Progenitor cell of endocrine pancreas (in vitro differentiated cells): ENCODE data around the gene HAND2. TPM values are rescaled to one million over a fixed set of nuclear protein-coding genes. Genes with fewer than 3 reads are reported as not detected.

Experiments
- DNase-seq: peaks from one replicate; pipeline ENCODE4 v3.0.0; 2021; ENCODE audit warnings: low spot score; ENCODE audit not compliant: unreplicated experiment
- H3K27ac Mint-ChIP-seq: 2 replicates; pipeline ENCODE4 v1.8.0; 2021; ENCODE audit warnings: mild to moderate bottlenecking, moderate library complexity, mixed read lengths
- H3K27me3 Mint-ChIP-seq: 2 replicates; pipeline ENCODE4 v1.8.0; 2021; ENCODE audit warnings: mixed read lengths
- H3K36me3 Mint-ChIP-seq: 2 replicates; pipeline ENCODE4 v1.8.0; 2022; ENCODE audit warnings: mixed read lengths; ENCODE audit not compliant: insufficient read depth
- H3K4me1 Mint-ChIP-seq: 2 replicates; pipeline ENCODE4 v1.8.0; 2021; ENCODE audit warnings: low read depth, mixed read lengths
- H3K4me3 Mint-ChIP-seq: 2 replicates; pipeline ENCODE4 v1.8.0; 2021; ENCODE audit warnings: low read depth, mild to moderate bottlenecking, moderate library complexity, mixed read lengths
- H3K9me3 Mint-ChIP-seq: 2 replicates; pipeline ENCODE4 v1.8.0; 2021; ENCODE audit warnings: low read depth, mixed read lengths
- total RNA-seq: library from RNA; stranded (reverse); gene quantifications from 2 replicates; pipeline ENCODE4 v1.2.1, GENCODE V29; 2021
- TF ChIP-seq, protein P1 (sequence below): fragments of 200-600 bp; sonication (generic); IDR thresholded peaks from one replicate; pipeline ENCODE4 v1.5.0; 2021; ENCODE audit warnings: antibody characterized with exemption, mild to moderate bottlenecking; ENCODE audit not compliant: unreplicated experiment

HAND2 gene
- total RNA-seq, 1 donor from 2014 or later, result 2.5 TPM

DNA sequence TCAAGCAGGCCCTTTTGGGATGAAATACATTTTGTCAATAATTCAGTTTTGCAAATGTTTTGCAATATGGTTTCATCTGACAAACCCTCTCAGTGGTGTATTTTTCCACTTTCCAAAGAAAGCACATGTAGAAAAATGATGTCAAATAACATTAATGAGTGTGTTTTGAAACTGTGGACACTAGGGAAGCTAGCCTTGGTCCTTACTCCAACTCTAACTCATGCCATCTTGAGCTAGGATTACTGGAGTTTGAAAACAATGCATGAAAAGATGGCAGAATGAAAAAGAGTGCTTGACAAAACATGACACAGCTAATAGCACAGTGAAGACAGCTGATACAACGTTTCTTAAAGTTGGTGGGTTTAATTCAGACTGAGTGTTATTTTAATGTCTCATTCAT lies 41.4 kb downstream of the HAND2 start:
- Mint-ChIP-seq H3K27me3 (peaks cover 22% of the 10 kb centered on the region), H3K9me3 (no peaks in the 10 kb centered on the region), H3K27ac (no peak overlapping the region), H3K4me3 (no peak overlapping the region), H3K4me1 (no peaks in the 10 kb centered on the region), H3K36me3 (no peaks in the 10 kb centered on the region)
- TF ChIP-seq, protein P1, sequence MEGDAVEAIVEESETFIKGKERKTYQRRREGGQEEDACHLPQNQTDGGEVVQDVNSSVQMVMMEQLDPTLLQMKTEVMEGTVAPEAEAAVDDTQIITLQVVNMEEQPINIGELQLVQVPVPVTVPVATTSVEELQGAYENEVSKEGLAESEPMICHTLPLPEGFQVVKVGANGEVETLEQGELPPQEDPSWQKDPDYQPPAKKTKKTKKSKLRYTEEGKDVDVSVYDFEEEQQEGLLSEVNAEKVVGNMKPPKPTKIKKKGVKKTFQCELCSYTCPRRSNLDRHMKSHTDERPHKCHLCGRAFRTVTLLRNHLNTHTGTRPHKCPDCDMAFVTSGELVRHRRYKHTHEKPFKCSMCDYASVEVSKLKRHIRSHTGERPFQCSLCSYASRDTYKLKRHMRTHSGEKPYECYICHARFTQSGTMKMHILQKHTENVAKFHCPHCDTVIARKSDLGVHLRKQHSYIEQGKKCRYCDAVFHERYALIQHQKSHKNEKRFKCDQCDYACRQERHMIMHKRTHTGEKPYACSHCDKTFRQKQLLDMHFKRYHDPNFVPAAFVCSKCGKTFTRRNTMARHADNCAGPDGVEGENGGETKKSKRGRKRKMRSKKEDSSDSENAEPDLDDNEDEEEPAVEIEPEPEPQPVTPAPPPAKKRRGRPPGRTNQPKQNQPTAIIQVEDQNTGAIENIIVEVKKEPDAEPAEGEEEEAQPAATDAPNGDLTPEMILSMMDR, result no peak
- no peak for DNase-seq

DNA sequence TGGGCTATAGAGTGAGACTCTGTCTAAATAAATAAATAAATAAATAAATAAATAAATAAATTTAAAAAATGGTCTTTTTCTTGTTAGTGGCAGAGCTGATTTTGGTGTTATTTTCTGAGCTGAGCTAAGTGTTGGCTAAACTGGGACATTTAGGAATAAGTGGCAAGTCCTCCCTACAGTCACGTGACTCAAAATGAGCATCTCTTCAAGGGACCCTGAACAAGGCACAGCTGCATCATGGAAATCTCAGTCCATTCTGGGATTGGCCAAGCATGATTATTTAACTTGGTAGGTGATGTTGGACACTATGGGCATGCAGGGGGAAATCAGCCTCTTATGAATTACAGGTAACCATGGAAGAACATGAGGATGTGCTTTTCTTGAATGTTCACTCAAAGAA lies 42.0 kb downstream of the HAND2 start:
- no peak for DNase-seq
- Mint-ChIP-seq H3K4me3 (no peak overlapping the region), H3K27ac (no peak overlapping the region), H3K9me3 (no peaks in the 10 kb centered on the region), H3K36me3 (no peaks in the 10 kb centered on the region), H3K4me1 (no peaks in the 10 kb centered on the region), H3K27me3 (peaks cover 16% of the 10 kb centered on the region)
- TF ChIP-seq, protein P1, result no peak

DNA sequence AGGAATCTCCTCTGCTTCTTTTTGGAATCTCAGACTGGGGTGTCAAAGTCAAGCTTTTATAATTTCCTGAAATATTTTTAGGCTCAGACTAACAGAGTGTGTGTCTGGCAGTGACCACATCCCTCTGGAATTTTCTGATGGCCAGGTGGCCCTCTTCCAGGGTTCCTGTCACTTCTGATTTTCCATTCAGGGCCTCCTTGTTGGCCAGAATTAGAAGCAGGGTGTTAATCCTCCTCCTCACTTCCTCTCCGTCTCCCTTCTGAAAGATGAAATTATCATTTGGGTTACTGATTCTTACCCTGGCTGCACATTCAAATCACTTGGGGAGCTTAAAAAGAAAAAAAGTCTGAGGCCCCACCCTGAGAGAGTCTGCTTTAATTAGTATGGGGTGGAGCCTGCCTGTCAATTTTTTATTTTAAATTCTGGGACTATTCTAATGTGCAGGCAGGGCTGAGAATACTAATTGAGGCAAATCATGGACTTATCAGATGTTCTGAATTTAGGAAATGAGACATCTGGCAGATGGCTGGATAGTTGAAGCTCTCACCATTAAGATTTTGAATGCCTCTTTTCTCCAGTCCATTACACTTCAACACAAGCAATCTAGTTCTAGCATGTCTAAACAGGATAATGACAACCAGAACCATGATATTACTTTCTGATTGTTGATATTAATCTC lies 43.2 kb downstream of the HAND2 start:
- TF ChIP-seq, protein P1, result no peak
- Mint-ChIP-seq H3K27ac (no peak overlapping the region), H3K4me3 (no peak overlapping the region), H3K27me3 (peaks cover 6% of the 10 kb centered on the region), H3K9me3 (peaks cover 3% of the 10 kb centered on the region), H3K4me1 (no peaks in the 10 kb centered on the region), H3K36me3 (no peaks in the 10 kb centered on the region)
- no peak for DNase-seq

DNA sequence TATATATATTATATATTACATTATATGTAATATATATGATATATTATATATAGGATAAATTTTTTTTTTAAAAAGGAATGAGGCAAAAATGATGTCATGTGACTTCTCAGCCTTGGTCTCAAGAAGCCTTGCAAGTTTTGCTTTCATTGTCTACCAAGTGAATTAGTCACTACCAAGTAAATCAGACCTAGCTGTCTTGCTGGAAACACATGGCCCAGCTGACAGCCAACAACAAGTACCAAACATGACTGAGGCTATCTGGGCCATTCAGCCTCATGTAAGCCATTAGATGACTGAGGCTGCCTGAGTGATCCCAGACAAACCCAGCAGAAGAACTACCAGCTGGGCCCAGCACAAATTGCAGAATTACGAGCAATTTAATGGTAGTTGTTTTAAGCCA lies 44.9 kb downstream of the HAND2 start:
- no peak for DNase-seq
- Mint-ChIP-seq H3K27ac (no peak overlapping the region), H3K4me3 (no peak overlapping the region), H3K9me3 (peaks cover 3% of the 10 kb centered on the region), H3K4me1 (no peaks in the 10 kb centered on the region), H3K36me3 (no peaks in the 10 kb centered on the region), H3K27me3 (no peaks in the 10 kb centered on the region)
- TF ChIP-seq, protein P1, result no peak

DNA sequence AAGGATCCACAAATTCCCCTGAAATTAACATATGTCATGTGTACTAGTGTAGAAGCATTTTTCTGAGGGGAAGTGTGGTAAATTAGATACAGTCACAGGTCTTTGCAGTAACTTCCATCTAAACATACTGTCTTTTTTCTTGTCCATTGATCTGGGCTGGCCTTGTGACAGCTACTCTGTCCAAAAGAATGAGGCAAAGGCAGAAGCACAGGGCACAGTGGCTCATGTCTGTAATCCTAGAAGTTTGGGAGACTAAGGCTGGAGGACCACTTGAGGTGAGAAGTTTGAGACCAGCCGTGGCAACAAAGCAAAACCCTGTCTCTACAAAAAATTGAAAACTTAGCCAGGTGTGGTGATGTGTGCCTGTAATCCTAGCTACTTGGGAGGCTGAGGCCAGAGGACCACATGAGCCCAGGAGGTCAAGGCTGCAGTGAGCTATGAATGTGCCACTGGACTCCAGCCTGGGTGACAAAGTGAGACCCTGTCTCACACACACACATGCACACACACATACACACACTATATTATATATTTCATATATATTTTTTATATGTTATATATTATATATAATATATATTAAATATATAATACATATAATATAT lies 47.6 kb downstream of the HAND2 start:
- Mint-ChIP-seq H3K4me1 (no peaks in the 10 kb centered on the region), H3K4me3 (no peak overlapping the region), H3K27me3 (no peaks in the 10 kb centered on the region), H3K27ac (no peak overlapping the region), H3K9me3 (peaks cover 3% of the 10 kb centered on the region), H3K36me3 (no peaks in the 10 kb centered on the region)
- DNase-seq, result no peak
- TF ChIP-seq, protein P1, result no peak
